Renal pelvis (tissue), 12 donors: ENCODE measurements around the gene NBPF20. TPM values are rescaled to one million over a fixed set of nuclear protein-coding genes. Genes with fewer than 3 reads are reported as not detected.
A peak's percentile ranks its signal among the peaks of the same experiment; 100 is the strongest.
"Not testable (repeated sequence)": the region's sequence is repeated elsewhere in the genome, so short reads cannot be mapped to it uniquely, and the experiment has no call there.

Experiments
- DNase-seq: peaks from one replicate; pipeline ENCODE4 v3.0.0-alpha.2; 2013
- long read RNA-seq, 16 experiments: transcript quantifications; one replicate each; lab custom pipeline, GENCODE V29; 2026
- polyA plus RNA-seq, 3 donors: library from polyadenylated mRNA; unstranded; fragments of 120-200 nt; gene quantifications; one replicate each; pipeline ENCODE4 v1.2.1, GENCODE V29; 2013; ENCODE audit not compliant: insufficient read length in 3 of 3

NBPF20 gene, protein sequence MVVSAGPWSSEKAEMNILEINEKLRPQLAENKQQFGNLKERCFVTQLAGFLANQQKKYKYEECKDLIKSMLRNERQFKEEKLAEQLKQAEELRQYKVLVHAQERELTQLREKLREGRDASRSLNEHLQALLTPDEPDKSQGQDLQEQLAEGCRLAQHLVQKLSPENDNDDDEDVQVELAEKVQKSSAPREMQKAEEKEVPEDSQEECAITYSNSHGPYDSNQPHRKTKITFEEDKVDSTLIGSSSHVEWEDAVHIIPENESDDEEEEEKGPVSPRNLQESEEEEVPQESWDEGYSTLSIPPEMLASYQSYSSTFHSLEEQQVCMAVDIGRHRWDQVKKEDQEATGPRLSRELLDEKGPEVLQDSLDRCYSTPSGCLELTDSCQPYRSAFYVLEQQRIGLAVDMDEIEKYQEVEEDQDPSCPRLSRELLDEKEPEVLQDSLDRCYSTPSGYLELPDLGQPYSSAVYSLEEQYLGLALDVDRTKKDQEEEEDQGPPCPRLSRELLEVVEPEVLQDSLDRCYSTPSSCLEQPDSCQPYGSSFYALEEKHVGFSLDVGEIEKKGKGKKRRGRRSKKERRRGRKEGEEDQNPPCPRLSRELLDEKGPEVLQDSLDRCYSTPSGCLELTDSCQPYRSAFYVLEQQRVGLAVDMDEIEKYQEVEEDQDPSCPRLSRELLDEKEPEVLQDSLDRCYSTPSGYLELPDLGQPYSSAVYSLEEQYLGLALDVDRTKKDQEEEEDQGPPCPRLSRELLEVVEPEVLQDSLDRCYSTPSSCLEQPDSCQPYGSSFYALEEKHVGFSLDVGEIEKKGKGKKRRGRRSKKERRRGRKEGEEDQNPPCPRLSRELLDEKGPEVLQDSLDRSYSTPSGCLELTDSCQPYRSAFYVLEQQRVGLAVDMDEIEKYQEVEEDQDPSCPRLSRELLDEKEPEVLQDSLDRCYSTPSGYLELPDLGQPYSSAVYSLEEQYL (N-terminal part only)
- 1 to 10 TPM; 1.2 to 2.3 (median 2.0) TPM for polyA plus RNA-seq
- long read RNA-seq, donor 1 = 0 reads
- long read RNA-seq, donor 2 = 0 reads
- long read RNA-seq, donor 3 = 0 reads
- long read RNA-seq, donor 4 = 0 reads
- long read RNA-seq, donor 5 = 0 reads
- long read RNA-seq, donor 6 = 0 reads
- long read RNA-seq, donor 7 = 0 reads
- long read RNA-seq, donor 8 = 0 reads
- long read RNA-seq, donor 9 = 0 reads
- long read RNA-seq, donor 10 = 0 reads
- long read RNA-seq, donor 11 = 0 reads
- long read RNA-seq, donor 12 = 0 reads
- long read RNA-seq, donor 13 = 0 reads
- long read RNA-seq, donor 14 = 0 reads
- long read RNA-seq, donor 15 = 0 reads
- long read RNA-seq, donor 16 = 0 reads

DNA sequence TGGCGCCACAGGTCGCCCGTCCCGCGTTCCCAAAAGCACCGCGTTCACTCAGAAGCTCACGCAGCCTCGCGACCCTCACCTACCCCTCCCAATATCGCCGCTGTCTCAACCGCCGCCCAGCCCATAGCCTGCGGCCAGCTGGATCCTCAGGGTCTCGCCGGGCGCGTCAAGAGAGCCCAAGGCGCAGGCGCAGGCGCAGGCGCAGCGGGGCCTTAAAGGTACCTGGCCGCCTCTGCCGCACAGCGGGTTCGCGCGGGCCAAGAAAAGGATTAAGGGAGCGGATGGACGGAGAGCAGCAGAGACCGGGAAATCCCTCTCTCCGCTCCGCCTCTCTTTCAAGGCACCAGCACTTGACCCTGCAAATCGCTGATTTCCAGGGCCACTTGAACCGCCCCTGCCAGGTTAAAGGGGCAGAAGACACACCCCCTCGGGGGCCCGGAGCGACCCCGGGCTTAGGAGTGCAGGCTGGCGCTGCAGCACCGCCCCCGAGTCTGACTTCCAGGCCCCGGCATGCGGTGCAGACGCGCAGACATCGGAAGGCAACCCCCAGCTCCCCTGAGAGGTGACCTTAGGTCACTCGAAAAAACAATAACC lies at the start of gene NBPF20:
TSS of gene NBPF20 (minus strand) at position 168 of the 594 bp plus-strand sequence. CDS start 20,331 bp downstream, outside the sequence.
- DNase-seq = peak; percentile 80

DNA sequence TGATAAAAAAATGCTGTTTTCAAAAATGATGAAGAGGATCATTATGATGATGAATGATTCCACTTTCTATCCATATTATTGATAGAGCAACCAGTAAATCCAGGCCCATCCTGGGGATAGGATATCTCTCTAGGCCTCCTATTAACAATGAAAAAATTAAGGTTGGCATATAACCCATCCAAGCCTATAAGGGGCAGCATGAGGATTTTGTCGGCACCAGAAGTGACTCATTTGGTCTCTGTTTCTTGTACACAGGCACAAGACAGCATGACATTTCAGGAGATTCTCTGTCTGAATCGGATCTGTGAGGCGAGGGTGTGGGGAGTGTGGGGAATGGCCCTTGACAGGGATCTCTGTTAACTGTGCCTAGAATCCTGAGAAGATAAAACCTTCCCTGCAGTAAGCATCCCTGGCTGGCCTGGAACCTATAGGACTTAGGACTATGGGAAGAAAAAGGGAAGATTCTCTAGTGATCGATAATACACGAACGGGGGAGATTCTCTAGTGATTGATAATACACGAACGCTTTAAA lies 49.5 kb upstream of the NBPF20 start:
- DNase-seq = not testable (repeated sequence)

DNA sequence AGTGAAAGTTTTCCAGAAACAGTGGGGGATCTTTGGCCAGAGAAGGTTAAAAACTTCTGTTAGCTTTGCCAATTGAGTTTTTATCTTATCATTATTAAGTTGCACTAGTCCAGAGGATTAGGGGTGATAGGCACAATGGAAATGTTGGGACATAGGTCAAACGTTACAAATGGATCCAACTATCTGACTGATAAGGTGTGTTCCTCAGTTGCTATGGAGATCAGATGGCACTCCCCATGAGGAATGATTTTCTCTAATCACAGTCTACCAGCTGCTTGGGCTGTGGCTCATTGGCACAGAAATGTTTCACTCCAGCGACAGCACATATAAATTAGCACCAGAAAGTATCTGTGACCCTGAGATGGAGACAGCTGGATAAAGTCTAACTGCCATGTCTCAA lies 47.3 kb upstream of the NBPF20 start:
- DNase-seq = not testable (repeated sequence)

DNA sequence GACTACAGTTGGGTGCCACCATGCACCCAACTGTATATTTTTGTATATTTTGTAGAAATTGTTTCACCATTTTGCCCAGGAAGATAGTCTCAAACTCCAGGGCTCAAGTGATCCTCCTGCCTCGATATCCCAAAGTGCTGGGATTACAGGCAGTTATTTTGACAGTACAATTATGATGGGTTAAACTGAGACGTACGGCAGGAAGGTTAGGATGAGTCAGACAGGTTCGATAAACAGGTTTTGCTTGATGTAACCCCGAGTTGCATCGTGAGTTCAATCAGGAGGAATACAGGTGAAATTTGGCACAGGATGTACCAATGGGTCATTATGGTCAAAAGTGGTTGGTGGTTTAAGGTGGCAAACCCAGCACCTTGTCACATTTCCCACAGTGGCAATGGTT lies 46.0 kb upstream of the NBPF20 start:
- not testable (repeated sequence) for DNase-seq

DNA sequence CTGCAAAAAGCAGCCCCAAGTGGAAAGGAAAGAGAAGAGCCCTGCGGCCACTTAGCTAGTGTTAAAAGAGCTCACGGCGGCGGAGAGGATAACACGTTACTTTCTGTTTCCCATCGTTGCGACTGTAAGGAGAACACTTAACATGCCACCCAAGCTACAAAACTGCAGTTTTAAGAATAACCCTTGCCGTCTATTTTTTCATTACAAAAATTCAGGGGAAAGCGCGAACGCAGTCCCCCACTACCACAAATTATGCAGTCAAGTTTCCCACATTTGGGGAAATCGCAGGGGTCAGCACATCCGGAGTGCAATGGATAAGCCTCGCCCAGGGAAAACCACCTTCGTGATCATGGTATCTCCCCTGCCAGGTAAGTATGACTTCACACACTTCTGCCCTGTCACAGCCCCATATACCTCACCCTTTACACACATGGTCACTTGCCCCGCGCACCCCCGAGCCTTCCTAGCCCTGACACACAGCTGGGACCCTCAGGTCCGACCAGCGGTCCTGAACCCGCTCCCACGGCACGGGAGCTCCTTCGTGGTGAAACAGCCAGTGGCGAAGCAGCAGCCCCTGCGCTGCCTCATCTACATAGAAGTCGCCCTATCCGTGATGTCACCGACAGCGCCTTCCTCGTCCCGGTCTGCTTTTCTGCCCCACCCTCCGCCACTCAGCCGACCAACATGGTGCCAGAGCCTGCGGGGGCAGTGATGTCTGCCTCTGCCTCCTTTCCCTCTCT lies 40.2 kb upstream of the NBPF20 start:
- DNase-seq = peak; percentile 79

DNA sequence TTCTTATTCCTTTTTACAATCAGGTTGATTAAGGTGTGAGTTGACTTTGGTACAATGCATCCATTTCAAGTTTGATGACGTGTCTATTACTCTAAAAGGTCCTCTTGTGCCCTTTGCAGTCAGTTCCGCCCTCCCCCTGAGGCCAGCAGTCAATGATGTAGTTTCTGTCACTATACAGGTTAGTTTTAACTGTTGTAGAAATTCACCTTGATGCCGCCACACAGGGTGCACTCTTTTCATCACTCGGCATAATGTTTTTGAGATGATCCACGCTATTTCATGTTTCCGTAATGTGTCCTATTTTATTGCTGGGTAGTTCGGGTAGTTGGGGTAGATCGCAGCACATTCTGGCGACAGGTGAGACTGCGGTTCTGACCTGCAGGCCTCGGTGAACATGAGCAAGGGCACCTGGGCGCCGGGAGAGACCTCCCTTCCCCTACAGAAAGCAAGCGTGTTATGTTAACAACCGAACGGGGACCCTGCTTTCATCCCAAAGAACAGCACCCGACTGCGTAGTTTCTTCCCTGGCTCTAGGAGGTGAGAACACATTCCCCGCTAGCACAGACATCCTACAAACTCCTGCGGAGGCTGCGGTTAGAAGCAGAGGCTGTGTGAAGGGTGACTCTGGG lies 39.4 kb upstream of the NBPF20 start:
- not testable (repeated sequence) for DNase-seq

DNA sequence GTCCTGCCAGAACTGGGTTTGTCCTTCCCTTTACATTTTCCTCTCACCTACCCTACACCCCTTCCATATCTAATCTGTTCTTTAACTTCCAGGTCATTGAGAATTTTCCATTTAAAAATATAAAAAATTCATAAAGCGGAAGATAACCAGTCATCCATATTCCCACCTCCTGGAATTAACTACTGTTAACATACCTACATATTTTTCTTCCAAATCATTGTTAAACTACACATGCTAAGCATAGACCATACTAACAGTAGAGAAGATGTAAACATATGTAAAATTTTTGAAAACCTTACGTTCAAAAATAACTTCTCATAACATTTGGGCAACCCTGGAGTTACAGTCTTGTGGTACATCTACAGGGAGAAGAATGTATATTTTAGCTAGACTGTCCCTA lies 38.6 kb upstream of the NBPF20 start:
- not testable (repeated sequence) for DNase-seq

DNA sequence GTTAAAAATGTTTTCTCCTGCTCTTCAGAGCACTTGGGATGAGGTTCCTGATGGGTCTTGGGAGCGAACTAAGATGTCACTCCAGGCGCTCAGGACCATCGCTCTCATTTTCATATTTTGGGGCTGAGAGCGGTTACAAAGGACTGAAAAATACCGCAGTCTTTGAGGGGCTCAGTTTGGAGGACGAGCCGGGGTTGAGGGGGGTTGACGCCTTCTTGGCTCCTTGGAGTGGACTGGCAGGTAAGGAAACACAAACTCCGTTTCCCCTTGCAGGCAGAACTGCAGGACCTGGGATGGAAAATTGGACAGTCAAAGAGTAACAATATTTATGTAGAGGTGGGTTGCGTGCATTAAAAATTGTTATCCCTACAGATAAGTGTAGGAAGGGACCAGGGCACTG lies 35.3 kb upstream of the NBPF20 start:
- not testable (repeated sequence) for DNase-seq

DNA sequence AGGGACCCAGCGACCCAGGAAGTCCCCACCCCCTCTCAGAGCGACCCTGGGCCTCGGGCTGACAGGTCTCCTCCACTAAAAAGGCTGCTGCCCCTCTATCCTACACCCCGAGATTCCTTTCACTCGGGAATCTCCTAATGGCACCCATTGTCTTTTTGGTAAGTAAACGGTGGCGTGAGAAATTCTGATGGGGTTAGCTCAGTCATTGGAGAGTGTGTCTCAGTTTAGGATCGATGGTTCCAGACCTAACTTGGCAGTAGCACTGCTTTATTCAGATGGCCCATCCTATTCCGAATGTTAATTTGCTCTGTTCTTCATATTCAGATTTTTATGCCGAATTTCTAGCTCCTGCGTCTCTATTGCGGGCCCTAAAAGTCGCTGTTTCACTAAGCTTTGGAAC lies 34.6 kb upstream of the NBPF20 start:
- not testable (repeated sequence) for DNase-seq

DNA sequence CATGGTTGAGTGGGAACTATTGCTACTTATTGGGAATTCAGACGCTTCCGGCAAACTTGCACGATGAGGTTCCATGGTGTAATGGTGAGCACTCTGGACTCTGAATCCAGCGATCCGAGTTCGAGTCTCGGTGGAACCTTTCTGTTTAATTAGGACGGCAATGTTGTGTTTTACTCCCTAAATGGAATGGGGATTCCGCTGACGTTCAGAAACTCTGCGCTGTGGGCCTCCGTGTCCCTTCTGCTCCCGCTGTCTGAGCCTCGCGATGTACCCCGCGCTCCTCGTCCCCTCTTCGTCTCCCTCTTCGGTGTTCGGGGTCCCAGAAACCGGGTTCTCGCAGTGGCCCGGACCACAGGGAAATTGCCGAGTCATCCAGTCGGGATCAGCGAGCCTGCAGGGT lies 34.2 kb upstream of the NBPF20 start:
- DNase-seq = not testable (repeated sequence)

DNA sequence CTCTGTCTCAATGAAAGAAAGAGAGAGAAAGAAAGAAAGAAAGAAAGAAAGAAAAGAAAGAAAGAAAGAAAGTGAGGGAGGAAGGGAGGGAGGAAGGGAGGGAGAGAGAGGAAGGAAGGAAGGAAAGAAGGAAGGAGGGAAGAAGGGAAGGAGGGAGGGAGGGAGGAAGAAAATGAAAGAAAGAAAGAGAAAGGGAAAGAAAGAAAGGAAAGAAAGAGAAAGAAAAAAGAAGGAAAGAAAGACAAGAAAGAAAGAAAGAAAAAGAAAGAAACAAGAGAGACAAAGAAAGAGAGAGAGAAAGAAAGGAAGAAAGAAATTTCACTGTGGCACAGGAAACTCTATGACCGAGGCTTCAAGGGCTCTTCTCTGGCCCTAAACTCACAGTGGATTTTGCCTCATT lies 33.7 kb upstream of the NBPF20 start:
- not testable (repeated sequence) for DNase-seq

DNA sequence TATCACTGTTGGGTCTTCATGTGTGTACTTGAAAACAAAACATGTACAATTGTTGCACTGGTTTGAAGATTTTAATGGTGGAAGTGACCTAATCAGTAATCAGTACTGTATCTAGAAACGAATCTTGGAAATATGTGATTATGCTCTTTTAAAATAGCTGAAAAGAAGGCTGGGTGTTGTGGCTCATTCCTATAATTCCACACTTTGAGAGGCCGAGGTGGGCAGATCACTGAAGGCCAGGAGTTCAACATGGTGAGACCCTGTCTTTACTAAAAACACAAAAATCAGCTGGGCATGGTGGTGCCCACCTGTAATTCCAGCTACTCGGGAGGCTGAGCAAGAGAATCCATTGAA lies 29.4 kb upstream of the NBPF20 start:
- DNase-seq = not testable (repeated sequence)

DNA sequence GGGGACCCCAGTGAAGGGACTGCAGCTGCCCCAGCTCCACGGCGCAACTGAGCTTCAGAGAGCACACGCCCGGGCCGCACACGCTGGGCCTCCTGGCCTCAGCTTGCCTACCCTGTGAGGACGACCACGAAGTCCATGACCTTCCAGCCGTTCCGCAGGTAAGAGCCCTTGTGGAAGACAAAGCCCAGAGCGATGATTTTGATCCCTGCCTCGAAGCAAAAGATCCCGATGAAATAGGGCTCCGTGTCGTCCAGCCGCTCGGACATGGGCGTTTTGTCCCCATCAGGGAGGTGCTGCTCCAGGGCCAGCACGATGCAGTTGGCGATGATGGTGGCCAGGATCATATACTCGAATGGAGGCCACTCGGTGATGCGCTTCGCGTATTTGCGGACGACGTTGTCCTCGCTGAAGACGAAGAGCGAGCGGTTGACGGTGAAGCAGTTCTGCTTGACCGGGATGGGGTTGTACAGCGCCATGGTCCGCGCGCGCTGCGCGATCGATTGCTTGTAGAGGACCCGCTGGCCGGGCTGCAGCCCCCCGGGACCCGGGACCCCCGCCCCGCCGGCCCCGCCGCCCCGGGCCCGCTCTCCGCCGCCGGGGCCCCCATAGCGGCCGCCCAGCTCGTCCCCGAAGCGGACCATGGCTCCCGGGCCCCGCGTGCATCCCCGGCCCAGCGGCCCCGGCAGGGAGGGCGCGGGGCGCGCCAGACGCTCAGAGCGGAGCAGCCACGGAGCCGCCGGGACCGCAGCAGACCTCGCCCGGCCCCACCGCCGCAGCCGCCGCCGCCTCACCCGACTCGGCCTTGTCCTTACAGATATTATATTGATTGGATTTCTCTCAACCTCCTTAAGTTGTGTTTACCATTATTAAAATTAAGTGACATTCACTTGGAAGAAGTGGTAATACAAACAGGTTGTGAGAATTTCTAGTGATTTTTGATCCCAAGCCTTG lies 28.7 kb upstream of the NBPF20 start:
- not testable (repeated sequence) for DNase-seq

DNA sequence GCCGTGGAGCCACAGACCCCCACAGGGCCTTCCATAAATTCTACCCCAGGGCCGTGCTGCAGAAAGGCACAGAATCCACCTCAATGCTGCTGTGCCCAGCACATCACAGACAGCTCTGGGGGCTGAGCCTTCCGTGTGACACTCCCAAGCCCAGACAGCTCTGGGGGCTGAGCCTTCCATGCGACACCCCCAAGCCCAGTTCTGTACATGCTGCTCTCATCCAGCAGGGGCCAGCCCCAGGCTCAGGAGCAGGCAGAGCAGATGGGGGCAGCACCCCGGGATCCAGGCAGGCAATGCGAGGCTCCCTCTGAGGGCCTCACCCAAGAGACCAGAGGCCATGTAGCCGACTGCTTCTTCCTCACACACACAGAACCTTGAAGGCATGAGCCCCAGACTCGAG lies 27.1 kb upstream of the NBPF20 start:
- DNase-seq = not testable (repeated sequence)

DNA sequence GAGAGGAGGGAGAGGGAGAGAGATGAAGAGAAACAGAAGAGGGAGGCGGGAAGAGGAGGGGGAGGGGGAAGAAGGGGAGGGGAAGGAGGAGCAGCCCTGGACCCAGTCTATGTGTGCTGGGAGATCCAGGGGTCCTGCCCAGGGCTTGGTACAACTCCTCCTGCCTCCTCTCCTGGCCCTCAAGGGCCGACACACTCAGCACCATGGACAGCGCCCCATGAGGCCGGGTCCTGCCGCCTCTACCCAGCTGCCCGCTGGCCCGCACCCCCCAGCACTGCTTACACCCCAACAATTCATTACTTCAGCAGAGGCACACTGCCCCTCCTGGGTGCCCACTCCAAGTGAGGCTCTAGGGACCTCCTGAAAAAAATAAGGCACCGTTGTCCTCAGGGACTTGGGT lies 26.5 kb upstream of the NBPF20 start:
- not testable (repeated sequence) for DNase-seq

DNA sequence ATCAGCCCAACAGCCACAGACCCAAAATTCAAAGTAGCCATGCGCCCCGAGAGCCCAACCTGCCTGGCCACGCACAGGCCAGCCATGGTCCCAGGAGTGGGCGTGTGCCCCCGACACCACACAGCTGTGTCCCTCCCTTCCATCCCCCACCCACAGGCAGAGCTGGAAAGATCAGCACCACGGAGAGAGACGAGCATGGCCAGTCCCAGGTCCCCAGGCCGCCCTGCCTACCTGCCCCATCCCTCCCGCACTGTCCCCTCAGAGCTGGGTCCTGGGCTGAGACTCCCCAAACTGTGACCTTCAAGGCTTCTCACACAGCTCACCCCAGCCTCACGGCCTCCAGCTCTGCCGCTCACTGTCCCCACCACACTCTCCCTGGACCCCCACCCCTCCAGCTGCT lies 19.8 kb upstream of the NBPF20 start:
- DNase-seq = not testable (repeated sequence)

DNA sequence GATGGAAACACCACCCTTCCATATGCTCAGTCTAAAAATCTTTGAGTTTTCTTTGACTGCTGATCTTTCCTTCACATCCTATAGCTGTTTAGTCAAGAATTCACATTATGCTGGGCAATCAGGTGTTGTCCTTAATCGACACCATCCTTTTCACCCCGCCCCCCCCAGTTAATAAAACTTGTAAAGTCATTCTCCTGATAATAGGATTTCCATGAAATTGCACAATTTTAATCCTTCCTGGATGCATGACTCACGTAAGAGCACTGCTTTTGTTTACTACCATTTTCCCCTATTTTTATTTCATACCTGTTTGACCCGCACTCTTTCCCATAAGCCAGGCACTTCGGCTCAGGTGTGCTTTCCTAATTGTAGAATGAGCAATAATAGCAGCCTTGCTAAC lies 16.9 kb upstream of the NBPF20 start:
- not testable (repeated sequence) for DNase-seq

DNA sequence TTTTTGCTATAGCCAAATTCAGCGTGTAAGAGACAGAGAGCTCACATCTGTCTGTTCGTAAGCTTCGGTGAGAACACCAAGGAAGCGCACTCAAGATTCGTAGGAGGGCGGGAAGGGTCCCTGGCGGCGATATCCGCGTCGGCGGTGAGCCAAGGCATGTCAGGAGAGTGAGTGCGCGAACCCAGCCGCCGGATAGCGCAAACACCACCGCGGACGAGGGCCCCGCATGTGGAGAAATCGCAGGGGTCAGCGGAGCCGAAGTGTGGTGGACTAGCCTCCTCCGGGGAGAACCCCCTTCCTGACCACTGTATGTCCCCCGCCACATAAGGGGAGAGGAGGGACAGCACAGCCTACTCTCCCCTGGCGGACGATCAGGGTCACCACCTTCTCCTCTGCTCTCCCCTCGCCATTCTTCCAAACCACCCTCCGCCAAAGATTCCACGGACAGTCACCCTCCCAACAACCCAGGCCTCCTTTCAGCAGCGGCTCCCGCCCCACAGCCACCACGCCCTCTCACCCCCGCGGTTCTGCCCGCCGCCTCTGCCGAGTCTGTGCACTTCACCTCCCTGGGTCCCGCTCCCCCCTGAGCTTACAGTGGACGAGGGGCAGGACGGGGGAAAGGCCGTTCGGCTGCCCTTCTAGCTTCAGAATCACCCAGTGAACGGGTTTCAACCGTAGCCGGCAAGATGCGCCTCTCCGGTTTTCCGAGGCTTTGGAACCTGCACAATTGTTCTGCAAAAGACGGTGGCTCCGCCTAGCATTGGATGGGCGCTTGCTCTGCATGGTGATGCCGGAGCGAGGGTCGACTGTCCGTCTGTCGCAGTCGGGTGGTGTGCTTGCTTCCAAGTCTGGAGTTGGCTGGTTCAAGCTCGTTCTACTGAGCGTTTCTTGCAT lies 6.2 kb upstream of the NBPF20 start:
- not testable (repeated sequence) for DNase-seq
